Measurements from ENCODE around the gene SYNM.

DNA sequence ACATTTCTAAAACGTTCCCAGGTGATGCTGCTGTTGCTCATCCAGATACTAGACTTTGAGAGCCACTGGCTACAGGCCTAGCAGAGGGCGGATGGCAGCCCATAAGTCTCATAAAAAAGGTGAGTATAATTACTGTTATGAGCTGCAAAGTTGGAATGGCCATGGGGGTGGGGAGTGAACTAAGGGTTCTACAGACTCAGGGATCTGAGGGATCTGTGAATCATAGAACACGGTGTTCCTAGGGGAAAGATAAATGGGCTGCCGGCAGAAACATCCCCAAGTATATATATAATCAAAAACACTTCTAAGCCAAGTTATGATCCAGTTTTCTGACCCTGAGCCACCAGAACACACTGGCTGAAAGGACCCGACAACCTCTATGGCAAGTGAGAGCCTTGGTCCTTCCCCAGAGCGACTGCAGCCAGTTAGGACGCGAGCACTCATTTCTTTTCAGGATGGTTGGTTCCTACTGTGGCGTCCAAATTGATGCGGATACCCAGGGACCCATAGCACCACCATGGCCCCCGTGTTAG lies 7.9 kb upstream of the SYNM start:
- TF ChIP-seq, protein P1, sequence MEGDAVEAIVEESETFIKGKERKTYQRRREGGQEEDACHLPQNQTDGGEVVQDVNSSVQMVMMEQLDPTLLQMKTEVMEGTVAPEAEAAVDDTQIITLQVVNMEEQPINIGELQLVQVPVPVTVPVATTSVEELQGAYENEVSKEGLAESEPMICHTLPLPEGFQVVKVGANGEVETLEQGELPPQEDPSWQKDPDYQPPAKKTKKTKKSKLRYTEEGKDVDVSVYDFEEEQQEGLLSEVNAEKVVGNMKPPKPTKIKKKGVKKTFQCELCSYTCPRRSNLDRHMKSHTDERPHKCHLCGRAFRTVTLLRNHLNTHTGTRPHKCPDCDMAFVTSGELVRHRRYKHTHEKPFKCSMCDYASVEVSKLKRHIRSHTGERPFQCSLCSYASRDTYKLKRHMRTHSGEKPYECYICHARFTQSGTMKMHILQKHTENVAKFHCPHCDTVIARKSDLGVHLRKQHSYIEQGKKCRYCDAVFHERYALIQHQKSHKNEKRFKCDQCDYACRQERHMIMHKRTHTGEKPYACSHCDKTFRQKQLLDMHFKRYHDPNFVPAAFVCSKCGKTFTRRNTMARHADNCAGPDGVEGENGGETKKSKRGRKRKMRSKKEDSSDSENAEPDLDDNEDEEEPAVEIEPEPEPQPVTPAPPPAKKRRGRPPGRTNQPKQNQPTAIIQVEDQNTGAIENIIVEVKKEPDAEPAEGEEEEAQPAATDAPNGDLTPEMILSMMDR (IDR thresholded peaks at IDR 0.05; ENCODE audit: low read length): no peak
- TF ChIP-seq EZH2phosphoT487 (IDR thresholded peaks at IDR 0.05; ENCODE audit: low read length) (no peak), EZH2 (optimal IDR thresholded peaks at IDR 0.05; ENCODE audit: low read depth, low read length) (no peak)
